Liver (tissue), 3 donors: ENCODE results near the gene ERC2.

Experiments
- ATF3 ChIP-seq: IDR thresholded peaks from 2 replicates; pipeline ENCODE4 v1.6.1; 2016; ENCODE audit warnings: antibody characterized with exemption
- EGR1 ChIP-seq, 2 donors: IDR thresholded peaks; 2 replicates each; pipeline ENCODE4 v1.6.1; 2016 to 2018; ENCODE audit warnings: antibody characterized with exemption in 2 of 2, low read depth in 2 of 2
- FOXA1 ChIP-seq: IDR thresholded peaks from 2 replicates; pipeline ENCODE4 v1.6.1; 2016; ENCODE audit warnings: antibody characterized with exemption
- GABPA ChIP-seq, 2 donors: IDR thresholded peaks in 1 of 2; conservative IDR thresholded peaks in 1 of 2; 2 replicates each; pipeline ENCODE4 v1.6.1; 2016; ENCODE audit warnings: antibody characterized with exemption in 2 of 2, mild to moderate bottlenecking in 1 of 2, moderate library complexity in 1 of 2
- RAD21 ChIP-seq, 2 donors: IDR thresholded peaks; 2 replicates each; pipeline ENCODE4 v1.6.1; 2016; ENCODE audit warnings: antibody characterized with exemption in 2 of 2, mild to moderate bottlenecking in 2 of 2
- TAF1 ChIP-seq: conservative IDR thresholded peaks from 2 replicates; pipeline ENCODE4 v1.6.1; 2016; ENCODE audit warnings: antibody characterized with exemption, mild to moderate bottlenecking
- ZBTB33 ChIP-seq: IDR thresholded peaks from 2 replicates; pipeline ENCODE4 v1.6.1; 2016; ENCODE audit warnings: antibody characterized with exemption
- TF ChIP-seq, protein P1 (sequence below): fragments of 150-350 bp; IDR thresholded peaks from 2 replicates; pipeline ENCODE4 v1.5.1; 2017; ENCODE audit warnings: improper control_type of control experiment, low read depth, low read length; ENCODE audit not compliant: missing input control
- TF ChIP-seq, protein P2 (sequence below): IDR thresholded peaks from 2 replicates; pipeline ENCODE4 v1.6.1; 2016; ENCODE audit warnings: antibody characterized with exemption, mild to moderate bottlenecking
- TF ChIP-seq, protein P3 (sequence below): IDR thresholded peaks from 2 replicates; pipeline ENCODE4 v1.6.1; 2016; ENCODE audit warnings: antibody characterized with exemption
- donor health status: healthy.
- donor health status: healthy.

GRCh38 chr3:55802816-55803215, 665.5 kb downstream of the ERC2 start:
- TF ChIP-seq, protein P1, sequence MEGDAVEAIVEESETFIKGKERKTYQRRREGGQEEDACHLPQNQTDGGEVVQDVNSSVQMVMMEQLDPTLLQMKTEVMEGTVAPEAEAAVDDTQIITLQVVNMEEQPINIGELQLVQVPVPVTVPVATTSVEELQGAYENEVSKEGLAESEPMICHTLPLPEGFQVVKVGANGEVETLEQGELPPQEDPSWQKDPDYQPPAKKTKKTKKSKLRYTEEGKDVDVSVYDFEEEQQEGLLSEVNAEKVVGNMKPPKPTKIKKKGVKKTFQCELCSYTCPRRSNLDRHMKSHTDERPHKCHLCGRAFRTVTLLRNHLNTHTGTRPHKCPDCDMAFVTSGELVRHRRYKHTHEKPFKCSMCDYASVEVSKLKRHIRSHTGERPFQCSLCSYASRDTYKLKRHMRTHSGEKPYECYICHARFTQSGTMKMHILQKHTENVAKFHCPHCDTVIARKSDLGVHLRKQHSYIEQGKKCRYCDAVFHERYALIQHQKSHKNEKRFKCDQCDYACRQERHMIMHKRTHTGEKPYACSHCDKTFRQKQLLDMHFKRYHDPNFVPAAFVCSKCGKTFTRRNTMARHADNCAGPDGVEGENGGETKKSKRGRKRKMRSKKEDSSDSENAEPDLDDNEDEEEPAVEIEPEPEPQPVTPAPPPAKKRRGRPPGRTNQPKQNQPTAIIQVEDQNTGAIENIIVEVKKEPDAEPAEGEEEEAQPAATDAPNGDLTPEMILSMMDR, result no peak
- no peak for TF ChIP-seq EGR1 (IDR thresholded peaks at IDR 0.05; ENCODE audit: low read depth in 2 of 2)
- no peak for TF ChIP-seq GABPA (IDR thresholded peaks at IDR 0.05 in 1 of 2, conservative IDR thresholded peaks at IDR 0.05 in 1 of 2)
- TF ChIP-seq, protein P2, sequence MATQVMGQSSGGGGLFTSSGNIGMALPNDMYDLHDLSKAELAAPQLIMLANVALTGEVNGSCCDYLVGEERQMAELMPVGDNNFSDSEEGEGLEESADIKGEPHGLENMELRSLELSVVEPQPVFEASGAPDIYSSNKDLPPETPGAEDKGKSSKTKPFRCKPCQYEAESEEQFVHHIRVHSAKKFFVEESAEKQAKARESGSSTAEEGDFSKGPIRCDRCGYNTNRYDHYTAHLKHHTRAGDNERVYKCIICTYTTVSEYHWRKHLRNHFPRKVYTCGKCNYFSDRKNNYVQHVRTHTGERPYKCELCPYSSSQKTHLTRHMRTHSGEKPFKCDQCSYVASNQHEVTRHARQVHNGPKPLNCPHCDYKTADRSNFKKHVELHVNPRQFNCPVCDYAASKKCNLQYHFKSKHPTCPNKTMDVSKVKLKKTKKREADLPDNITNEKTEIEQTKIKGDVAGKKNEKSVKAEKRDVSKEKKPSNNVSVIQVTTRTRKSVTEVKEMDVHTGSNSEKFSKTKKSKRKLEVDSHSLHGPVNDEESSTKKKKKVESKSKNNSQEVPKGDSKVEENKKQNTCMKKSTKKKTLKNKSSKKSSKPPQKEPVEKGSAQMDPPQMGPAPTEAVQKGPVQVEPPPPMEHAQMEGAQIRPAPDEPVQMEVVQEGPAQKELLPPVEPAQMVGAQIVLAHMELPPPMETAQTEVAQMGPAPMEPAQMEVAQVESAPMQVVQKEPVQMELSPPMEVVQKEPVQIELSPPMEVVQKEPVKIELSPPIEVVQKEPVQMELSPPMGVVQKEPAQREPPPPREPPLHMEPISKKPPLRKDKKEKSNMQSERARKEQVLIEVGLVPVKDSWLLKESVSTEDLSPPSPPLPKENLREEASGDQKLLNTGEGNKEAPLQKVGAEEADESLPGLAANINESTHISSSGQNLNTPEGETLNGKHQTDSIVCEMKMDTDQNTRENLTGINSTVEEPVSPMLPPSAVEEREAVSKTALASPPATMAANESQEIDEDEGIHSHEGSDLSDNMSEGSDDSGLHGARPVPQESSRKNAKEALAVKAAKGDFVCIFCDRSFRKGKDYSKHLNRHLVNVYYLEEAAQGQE, result no peak
- no peak for TF ChIP-seq TAF1
- TF ChIP-seq, protein P3, sequence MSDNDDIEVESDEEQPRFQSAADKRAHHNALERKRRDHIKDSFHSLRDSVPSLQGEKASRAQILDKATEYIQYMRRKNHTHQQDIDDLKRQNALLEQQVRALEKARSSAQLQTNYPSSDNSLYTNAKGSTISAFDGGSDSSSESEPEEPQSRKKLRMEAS, result no peak
- no peak for TF ChIP-seq RAD21 (IDR thresholded peaks at IDR 0.05)
- TF ChIP-seq ATF3, result no peak
- no peak for TF ChIP-seq FOXA1
- TF ChIP-seq ZBTB33, result no peak
